Measurements from ENCODE around the gene UBC.
"Not testable (repeated sequence)": the region's sequence is repeated elsewhere in the genome, so short reads cannot be mapped to it uniquely, and the experiment has no call there.

UBC gene

DNA sequence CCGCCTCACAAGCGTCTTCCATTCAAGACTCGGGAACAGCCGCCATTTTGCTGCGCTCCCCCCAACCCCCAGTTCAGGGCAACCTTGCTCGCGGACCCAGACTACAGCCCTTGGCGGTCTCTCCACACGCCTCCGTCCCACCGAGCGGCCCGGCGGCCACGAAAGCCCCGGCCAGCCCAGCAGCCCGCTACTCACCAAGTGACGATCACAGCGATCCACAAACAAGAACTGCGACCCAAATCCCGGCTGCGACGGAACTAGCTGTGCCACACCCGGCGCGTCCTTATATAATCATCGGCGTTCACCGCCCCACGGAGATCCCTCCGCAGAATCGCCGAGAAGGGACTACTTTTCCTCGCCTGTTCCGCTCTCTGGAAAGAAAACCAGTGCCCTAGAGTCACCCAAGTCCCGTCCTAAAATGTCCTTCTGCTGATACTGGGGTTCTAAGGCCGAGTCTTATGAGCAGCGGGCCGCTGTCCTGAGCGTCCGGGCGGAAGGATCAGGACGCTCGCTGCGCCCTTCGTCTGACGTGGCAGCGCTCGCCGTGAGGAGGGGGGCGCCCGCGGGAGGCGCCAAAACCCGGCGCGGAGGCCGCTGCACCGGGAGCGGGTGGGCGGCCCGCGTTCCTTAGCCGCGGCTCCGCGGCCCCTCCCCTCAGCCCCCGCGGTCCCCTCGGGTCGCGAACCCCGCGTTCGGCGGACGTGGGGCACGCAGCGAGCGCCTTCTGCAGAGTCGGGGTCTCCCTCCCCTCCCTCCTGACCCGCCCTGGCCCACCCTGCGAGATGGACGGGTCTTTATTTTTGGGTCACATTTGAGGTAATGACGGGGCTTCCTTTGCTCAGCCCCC, at the start of gene UBC:
Gene UBC, minus strand, starts transcription at position 259 of the 847 bp plus-strand sequence. CDS start 879 bp downstream, outside the sequence.
- DNase-seq = no peak

DNA sequence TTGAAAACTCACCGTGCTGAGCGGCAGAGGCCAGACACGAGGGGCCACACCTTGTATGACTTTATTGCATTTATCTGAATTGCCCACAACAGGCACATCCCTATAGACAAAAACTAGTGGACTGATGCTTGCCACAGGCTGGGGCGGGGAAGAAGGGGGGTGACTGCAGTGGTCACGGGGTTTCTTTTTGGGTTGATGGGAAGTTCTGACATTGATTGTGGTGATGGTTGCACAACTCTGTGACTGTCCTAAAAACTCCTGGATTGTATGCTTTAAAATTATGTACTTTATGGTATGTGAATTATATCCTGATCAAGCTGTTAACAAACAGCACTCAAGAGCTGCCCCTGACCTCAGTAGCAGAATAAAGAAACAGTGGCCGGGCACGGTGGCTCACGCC, 48.8 kb upstream of the UBC start:
- DNase-seq = no peak

DNA sequence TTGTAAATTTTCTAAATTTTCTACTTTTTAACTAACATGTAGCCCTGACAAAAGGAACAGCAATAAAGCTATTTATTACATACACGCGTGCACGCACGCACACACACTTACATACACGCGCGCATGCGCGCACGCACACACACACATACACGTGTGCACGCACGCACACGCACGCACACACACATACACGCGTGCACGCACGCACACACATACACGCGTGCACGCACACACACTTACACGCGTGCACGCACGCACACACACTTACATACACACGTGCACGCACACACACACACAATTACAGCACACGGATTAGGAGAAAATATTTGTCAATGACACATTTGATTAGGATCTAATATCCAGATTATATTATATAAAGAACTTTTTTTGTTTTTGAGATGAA, 46.6 kb upstream of the UBC start:
- no peak for DNase-seq

DNA sequence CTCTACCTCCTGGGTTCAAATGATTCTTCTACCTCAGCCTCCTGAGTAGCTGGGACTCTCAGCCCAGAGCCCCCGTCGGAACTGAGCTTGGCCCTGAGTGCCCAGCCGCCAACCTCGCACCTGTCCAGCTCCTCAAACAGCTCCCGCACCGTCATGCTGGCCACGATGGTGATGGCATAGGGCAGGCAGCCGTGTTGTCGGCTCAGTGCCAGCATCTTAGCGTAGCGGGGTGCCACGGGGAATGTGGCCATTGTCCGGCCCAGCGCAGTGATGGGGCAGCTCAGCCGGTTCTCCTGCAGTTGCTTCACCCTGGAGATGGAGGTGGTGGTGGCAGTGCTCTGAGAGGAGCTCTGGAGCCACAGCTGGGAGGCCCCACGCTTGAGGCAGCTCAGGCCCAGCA, 42.1 kb upstream of the UBC start:
- no peak for DNase-seq

DNA sequence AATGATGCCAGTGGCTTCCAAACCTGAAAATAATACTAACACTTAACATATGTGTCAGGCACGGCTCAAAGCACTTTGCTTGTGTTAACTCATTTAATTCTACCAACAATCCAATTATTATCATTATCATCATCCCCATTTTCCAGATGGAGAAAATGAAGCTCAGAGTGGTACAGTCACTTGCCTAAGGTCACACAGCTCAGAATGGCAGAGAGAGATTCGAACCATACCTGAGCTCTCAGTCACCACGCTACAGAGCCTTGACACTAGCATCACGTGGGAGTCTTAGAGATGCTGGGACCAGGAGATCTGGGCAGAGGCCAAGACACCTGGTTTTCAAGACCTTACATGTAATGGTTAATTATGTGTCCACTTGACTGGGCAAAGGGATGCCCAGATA, 40.3 kb upstream of the UBC start:
- no peak for DNase-seq

DNA sequence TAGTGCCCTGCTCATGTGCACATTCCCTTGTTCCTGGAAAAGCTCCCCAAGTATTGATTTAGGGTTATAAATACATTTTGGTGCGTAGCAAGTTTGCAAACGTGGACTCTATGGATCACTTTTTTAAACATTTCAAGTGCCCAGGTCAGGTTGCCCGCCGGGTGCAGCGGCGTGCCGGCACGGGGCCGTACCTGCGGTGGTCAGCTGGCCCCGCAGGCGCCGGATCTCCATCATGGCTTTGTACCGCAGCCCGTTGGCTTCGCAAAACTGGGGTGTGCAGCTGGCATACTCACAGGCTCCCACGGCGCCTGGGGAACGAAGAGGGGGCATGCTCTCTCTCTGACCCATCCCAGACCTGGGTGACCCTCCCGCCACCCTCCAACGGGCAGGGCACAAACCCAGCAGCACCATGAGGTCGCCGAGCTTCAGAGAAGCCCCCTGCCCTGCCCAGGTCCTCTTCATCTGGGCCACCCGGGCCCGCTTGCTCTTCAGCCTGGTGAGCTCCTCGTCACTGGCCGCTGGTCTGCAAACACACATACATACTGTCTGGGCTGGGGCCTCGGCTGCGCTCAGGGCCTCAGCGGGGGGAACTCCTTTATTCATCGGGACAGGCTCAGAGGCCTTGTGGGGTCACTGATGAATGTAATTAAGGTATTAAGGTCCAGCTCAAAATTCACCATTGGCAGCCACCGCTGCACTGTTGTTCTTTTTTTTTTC, 39.4 kb upstream of the UBC start:
- no peak for DNase-seq

DNA sequence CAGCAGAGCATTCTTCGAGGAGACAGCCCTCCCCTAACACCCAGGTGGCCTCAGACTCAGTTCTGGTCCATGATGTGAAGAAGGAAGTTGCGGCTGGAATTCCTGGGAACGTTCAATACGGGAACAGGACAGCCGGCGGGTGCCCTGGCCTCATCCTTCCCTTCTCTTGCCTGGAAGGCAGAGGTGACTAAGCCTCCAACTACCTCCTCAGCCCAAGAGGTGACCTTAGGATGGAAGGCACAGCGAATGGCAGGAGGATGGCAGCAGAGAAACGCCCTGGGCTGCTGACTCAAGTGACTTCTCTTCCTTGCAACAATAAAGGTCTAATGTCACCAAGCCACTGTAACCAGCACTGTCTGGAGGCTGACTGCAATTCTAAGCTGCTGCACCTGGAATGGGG, 38.4 kb upstream of the UBC start:
- no peak for DNase-seq

DNA sequence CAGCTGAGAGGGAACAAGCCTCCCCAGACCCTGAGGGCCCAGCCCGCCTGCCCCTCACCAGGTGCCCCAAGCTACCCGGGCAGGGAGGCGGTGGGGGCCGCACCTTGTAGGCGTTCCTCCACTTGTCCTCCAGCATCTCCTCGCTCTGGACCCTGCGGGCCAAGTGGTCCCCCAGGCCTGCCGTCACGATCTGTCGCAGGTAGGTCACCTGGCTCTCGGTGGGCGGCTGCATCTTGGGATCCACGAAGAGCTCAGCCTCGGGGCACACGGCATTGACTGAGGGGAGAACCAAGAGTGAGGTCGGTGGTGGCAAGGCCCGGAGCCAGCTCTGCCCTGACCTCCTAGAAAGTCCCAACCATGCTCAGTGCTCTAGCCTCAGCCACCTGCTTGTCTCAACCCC, 37.8 kb upstream of the UBC start:
- DNase-seq = no peak

DNA sequence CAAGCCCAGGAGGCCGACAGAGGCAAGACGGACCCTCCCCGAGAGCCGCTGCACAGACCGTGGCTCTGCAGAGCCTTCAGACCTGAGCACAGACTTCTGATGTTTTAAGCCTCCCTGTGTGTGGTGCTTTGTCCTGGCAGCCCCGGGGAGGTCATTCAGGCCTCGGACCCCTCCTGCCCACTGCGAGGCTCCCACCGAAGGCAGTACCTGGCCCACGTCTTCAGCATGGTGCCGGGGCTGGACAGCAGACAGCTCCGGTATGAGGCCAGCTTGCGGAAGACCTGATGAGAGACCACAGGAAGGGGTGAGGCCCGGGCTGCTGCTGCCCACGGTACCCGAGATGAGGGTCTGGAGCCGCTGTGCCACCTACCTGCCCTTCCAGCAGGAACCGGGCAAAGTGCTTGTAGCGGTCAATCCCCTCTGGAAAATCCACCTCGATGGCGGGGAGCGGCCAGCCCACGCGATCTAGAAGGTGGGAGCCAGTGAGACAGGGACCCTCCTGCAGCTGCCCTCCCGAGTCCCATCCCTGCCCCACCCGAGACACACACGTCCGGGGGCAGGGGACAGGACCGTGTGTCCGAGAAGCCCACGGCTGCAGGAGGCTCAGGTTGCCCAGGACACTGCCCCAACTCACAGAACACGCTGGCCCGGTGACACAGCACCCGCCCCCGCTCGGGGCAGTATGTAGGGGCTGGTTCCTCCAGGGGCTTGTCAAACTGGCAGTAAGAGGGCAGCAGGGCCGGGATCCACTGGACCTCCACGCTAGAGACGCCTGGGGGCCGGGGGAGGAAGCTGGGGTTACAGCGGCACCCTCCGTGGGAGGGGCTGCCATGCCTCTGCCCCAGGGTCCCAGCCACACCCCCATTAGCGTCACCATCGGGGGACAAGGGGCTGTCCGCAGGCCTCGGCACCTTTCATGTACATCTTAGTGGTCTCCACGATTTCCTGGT, 35.6 kb upstream of the UBC start:
- no peak for DNase-seq

DNA sequence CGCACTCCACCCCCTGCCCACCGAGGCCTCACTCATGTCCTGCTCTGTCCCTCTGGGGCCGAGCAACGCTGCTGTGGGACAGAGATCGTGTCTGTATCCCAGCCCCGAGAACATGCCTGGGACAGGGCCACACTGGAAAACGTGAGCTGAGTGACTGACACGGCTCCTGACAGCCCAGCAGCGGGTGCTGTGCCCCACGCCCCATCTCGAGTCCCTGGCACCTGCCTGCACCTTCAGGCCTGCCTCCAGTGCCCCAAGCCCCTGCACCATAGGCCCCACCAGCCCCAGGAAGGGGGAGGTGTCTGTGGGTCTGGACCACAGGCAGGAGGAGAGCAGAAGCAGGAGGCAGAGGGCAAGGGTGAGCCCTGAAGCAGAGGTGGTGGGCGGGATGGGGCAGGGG, 34.6 kb upstream of the UBC start:
- no peak for DNase-seq

DNA sequence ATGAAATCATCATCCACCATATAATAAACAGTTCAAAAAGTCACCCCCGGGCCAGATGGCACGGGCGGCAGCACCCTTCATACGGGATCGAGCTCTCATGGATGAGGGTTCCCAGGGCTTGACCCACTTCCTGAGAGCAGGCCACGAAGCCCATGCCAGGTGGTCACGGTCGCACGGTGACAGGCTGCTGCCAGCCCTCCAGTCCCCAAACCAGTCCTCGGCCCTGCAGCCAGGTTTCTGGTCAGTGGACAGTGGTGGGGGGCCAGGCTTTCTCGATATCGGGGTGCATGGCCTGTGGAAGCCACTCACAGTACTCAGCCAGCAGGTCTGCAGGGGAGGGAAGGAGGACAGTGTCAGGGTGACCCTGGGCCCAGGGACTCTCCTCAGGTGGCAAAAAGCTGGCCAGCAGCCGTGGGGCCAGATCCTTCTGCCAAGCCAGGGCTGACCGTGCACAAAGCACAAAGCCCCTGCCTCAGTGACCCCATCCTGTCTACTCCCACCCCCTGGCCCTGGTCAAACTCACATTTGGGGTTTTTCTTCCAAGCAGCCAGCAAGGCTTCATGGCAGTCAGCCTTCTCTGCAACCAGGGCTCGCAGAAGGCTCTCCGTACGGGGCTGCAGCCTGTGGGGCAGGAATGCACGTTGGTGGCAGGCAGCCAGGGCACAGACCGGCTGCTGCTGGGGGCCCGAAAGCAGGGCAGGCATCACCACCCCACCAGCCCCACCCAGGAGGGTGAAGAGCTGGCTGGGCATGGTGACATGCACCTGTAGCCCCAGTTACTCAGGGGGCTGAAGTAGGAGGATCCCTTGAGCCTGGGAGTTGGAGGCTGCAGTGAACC, 33.3 kb upstream of the UBC start:
- DNase-seq = peak in 1 of 14 donors; percentile 50

DNA sequence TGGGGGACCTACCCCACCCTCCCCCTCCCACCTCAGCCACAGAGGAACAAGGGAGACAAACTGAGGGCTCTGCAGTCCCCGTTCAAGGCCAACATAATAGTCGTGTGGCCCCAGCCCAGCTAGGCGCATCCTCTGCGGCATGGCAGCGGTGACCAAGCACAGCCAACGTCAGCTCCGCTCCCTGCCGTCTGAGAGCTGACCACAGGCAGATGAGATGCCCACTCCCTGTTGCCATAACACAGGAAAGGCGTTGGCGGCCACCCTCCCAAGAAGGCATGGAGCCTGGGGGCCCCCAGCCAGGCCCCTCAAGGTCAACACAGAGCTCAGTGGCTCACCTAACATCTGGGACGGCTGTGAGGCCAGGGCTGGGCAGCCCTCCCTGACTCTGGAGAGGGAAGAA, 32.6 kb upstream of the UBC start:
- no peak for DNase-seq

DNA sequence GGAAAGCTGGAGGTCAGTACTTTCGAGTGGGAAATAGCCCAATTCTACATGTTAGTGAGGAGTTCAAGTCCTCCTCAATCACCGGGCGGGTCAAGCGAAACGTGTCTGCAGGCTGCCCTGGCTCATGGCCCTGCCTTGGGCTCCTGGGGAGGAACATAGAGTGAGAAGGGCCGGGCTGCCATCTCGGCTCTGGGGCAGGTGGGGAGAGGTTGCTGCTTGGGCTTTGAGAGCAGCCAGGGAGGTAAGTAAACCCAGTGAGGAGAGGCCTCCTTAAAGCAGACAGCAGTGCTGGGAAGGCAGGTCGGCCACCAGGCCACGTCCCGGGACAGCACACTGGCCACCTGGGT, 32.0 kb upstream of the UBC start:
- DNase-seq = no peak

DNA sequence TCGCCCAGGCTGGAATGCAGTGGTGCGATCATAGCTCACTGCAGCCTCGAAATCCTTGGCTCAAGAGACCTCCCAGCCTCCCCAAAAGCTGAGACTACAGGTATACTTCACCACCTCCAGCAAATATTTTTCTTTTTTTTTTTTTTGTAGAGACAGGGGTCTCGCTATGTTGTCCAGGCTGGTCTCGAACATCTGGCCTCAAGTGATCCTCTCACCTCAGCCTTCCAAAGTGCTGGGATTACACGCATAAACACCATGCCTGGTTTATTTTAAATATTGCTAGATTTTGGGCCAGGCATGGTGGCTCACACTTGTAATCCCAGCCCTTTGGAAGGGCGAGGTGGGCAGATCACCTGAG, 26.7 kb upstream of the UBC start:
- DNase-seq = no peak

DNA sequence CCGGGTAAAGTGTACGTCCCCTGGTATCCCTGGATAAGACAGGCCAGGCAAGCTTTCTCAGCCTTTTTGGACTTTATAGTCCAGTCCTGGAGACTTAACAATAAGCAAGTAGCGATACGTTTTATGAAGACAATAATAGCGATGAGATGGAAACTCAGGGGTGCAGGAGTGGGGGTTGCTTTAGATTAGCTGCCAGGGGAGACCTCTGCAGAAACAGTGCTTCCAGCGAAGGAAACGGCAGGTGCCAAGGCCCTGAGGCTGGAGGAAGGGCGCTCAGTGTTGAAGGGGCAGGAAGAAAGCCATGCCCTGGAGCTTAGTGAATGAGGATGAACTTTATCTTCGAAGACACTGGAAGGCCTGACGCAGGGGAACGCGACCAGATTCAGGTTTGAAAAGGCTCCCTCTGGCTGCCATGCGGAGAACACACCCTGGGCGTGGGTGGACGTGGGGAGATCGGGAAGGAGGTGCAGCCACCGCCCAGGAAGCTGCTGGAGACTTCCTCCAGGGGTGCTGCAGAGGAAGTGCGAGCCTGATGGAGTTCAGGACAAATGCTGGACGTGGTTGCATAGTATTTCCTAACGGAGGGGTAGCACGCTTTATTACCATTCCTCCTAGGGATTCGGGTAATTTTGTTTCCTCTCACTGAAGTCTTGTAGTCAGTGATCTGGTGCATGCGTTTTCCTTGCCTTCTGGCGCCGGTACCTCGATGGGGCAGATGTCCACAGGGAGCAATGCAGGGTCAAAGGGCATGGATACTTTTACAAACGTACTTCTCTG, 26.1 kb upstream of the UBC start:
- DNase-seq = no peak

DNA sequence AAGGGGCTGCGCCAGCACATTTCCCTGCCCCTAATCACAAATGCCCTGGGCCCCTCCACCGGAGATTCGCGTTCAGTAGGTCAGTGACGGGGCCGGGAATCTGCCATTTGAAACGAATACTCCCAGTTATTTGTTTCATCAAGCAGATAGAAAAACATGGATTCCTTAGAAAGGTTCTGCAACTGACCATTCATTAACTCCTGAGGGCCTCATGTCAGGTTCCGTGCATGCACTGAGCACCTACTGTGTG, 25.6 kb upstream of the UBC start:
- DNase-seq = no peak

DNA sequence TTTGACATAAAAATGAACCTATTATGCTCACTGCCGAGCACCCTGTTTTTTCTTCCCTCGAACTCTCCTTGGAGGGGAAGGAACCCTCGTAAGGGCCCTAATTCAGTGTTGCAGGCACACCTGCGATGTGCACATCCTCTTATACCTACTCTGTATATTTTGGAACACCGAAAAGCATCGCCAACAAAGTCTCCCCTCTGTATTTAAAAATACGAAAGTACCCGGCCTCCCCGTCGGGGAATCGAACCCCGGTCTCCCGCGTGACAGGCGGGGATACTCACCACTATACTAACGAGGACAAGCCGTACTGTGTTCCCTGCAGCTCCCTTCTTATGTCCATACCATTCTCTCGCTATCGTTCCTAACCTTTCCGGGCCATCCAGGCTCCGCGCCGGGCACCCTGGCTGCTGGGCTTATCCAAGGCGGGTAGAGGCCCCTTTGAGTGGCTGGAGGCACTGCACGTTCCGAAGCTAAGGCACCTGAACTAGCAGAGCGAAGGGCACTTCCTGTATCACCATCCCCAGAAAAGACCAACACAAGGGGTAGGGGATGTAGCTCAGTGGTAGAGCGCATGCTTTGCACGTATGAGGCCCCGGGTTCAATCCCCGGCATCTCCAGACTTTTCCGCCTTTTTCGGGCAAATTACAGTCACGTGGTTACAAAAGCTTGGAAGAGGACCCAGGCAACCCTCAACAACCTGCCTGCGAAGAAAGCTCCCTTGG, 25.1 kb upstream of the UBC start:
- no peak for DNase-seq

DNA sequence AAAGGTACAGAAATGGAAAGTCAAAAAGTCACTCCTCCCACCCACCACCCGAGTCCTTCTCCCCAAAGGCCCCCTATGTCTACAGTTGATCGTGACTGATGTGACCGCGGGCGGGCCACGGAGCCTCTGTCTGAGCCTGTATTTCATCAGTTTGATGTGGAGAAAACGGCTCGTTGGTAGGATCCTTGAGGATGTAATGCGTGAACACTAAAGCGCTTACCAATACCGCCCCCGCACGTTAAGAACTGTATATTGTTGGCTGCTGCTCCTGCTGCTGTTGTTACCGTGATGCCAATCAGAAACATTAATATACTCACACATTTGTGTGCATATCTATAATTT, 24.6 kb upstream of the UBC start:
- no peak for DNase-seq

DNA sequence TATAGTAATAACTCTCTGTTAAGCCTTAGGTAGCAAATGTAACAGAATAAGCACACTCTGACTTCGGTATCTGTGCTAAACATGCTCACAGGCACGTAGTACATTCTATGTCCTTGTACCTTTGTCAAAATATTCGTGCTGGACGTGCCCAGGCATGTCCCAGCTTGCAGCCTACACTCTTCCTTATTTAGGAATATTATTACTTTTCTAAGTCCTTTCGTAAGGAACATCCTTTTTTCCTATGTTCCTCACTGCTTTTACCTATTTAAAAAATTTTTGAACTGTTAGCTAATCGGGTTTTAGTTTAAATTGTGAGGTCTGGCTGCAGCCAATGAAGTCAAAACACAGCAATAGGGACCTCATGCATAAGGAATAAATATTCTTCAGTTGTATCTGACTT, 24.1 kb upstream of the UBC start:
- no peak for DNase-seq

DNA sequence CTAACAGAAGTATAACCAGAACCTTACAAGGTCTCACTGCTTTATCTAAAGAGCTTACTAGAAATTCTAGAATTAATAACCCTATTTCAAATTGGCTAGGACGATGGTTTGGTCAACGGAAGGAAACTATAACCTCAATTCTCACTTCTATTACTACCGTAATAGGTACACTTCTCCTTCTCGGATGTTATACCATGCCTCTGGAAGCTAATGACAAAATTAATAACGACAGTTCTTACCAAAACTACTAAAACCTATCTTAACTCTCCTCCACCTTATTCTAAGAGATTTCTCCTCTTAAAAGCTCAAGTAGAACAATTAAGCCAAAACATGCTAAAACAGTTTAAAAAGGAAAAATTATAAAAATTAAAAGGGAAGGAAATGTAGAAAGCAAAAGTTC, 23.7 kb upstream of the UBC start:
- no peak for DNase-seq

DNA sequence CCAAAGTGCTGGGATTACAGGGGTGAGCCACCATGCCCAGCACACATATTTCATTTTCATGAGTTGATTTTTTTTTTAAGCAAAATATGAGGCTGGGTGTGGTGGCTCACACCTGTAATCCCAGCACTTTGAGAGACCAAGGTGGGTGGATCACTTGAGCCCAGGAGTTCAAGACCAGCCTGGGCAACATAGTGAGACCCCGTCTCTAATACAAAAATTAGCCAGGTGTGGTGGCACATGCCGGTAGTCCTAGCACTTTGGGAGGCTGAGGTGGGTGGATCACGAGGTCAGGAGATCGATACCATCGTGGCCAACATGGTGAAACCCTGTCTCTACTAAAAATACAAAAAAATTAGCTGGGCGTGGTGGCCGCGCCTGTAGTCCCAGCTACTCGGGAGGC, 17.1 kb upstream of the UBC start:
- DNase-seq = not testable (repeated sequence)
